NOMO-1 (cell line): ENCODE measurements around the gene GOLGA6C.
A peak's percentile ranks its signal among the peaks of the same experiment; 100 is the strongest.
"Not testable (repeated sequence)": the region's sequence is repeated elsewhere in the genome, so short reads cannot be mapped to it uniquely, and the experiment has no call there.

Experiments
- DNase-seq, 2 experiments: peaks; one replicate each; lab custom pipeline; 2025; ENCODE audit not compliant: unreplicated experiment in 2 of 2; lab: John Stamatoyannopoulos, UW

Gene GOLGA6C

DNA sequence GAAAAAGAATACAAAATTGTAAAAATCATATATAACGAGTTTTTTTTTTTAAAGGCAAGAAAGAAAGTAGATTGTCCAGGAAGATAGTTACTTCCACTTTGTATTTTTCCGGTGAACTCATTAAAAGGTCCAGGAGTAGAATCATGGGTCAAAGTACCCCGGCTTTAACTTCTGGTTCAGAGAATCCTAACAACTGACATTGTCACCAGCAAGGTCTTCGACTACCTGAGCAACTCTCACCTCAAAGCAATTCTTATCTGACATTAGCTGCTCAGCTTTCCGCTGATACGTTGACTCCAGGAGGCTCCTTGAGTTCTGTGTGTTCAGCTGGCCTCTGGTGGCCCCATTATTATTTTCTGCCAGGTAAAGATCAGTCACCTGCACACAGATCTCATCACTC lies 9.1 kb upstream of the GOLGA6C start:
- DNase-seq = not testable (repeated sequence)

DNA sequence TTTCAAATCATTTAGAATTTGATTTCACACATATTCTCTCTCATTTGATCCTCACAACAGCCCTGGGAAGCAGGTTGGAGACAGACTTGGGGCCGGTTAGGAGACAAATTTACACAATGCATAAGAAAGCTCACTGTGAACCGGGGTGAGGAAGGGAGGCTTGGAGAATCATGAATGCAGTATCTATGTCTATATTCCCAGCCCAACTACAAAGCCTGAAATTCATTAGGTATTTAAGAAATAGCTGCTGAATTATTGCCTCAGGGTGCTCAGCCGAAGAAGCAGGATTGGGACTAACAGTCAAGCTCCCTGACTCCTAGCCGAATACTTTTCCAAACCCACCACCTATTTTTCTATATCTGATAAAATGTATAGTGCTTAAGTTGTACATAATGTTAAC lies 8.4 kb upstream of the GOLGA6C start:
- DNase-seq = no peak

DNA sequence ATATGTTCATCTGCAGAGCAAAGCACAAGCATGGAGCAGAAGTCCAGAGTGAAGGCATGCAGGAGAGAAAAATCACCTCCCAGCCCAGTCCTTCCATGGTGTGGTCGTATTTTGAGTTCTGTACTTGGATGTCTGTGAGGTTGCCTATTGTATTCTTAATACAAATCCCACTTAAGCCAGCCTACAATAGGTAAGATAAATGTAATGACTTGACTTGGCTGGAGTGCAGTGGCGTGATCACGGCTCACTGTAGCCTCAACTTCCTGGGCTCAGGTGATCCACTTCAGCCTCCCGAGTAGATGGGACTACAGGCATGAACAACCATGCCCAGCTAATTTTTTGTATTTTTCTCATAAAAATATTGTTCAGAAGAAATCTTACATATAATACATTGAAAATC lies 6.8 kb upstream of the GOLGA6C start:
- not testable (repeated sequence) for DNase-seq

DNA sequence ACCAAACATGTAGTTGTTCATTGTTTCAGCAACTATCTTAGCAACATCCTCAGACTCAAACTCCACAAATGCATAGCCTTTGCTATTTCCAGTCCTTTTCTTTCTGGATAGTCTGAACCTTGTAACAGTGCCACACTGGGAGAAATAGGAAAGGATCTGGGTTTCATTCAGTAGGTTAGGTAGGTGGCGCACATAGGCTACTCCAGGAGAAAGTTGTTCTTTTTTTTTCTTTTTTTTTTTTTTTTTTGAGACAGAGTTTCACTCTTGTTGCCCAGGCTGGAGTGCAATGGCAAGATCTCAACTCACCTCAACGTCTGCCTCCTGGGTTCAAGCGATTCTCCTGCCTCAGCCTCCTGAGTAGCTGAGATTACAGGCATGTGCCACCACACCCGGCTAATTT lies 5.8 kb upstream of the GOLGA6C start:
- DNase-seq = not testable (repeated sequence)

DNA sequence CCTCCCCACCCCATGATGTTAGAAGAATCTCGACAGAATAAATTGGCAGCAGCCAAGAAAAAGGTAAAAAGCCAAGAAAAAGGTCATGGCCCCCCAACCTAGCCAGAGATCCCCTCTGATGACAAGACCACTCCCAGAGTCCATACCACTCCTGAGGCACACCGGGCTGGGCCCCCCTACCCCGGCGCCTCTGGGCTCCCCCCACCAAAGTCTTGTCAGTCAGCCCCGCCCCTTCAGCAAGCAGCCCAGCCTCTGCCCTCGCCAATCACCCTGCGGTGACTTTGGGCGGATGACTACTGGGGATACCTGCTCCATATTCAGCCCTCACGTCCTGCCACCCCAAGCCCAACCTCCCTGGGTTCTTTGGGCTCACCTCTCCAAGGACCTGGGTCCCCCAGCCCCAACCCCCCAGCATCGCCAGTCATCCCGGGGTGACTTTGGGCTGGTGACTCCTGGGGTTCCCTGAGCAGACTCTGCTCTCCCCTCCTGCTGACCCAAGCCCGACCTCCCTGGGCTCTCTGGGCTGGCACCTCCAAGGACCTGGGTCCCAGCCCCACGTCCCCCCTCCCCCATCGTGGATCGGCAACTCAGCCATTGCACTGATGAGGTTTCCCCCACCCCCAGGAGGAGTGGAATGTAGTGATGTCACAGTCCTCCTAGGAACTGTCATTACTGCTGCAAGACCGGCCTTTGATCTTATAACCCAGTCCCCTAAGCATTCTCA lies 648 bp downstream of the GOLGA6C start:
- not testable (repeated sequence) for DNase-seq

DNA sequence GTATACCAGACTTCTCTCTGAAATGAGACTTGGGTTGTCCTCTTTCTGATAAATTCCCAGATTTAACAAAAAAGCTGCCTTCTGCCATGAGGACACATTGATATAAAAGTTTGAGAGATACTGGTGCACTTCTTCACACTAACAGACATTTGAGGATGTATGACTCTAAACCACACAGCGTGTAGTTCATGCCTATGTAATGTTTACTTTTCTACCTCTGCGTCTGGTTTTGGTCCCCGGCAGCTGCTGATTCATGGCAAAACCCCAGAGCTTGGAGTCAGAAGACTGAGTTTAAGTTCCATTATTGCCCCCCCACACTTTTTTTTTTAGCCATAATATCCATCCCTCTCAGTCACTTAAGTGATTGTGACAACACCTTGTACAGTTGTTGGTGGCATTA lies 1.7 kb downstream of the GOLGA6C start:
- not testable (repeated sequence) for DNase-seq

DNA sequence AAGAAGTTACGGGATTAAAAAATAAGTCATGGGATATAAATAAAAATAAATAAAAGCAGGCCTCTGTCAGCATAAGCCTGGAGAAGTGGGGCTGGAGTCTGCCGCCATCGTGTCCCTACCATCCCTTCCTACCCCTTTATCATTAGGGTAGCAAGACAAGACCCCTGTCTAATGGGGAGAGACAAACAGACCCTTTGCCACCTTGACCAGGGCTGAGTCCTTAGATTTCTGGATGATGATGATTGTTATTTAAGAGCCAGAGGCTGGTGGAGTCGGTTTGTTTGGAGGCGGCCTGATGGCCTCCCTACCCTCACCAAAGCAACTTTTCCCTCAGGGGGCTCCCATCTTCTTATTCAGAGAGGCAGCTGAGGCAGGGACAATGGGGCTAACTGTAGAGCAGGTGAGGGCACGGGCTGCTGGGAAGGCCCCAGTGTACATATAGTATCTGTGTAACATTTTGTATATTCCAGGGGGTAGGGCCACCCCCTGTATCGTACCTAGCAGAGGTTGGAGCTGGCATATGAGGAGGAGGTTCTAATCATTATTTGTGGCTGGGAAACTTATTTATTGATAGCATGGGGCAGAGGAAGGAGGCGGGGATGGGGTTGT lies 15.7 kb downstream of the GOLGA6C start:
- DNase-seq = not testable (repeated sequence)

DNA sequence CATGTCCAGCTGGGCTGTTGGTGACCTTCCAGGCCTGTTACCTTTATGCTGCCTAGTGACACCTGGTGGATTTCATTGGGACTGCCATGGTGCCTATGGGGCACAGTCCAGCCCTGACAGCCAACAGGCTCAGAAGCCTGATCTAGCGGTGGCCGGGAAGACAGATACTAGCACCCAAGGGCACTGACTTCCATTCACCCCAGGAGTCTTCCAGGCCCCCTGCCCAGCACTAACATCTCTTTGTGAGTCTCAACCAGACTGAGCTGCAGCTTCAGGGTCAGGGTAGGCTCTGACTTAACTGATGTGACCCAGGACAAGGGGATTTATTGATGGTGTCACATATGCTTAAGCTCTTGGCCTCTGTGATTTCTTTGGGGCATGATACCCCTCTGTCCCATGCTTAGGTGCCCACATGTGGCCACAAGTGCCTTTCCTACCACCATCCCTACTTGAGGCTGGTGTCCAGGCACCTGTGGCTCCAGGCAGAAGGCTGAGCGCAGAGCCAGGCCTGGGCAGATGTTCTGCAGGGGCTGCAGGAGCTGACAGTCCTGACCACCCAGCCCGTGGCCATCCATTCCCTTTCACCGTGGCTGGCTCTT lies 16.5 kb downstream of the GOLGA6C start:
- not testable (repeated sequence) for DNase-seq

DNA sequence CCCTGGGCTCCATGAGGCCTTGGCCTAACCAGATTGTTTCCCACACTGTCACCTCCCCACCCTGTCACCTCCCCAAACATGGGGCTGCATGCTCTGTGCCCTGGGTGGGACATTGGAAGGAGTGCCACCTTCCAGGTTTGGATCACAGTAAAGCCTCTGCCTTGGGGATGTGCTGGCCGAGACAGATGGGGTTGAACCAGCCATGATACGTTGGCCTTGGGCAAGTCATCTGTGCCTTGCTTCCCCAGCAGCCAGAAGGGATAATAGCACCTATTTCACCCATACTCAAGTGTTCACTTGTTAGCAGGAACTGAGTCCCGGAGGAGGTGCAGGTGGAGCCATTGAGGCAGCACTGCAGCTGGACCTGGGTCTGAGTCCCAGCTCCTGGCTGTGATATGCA lies 17.5 kb downstream of the GOLGA6C start:
- not testable (repeated sequence) for DNase-seq

DNA sequence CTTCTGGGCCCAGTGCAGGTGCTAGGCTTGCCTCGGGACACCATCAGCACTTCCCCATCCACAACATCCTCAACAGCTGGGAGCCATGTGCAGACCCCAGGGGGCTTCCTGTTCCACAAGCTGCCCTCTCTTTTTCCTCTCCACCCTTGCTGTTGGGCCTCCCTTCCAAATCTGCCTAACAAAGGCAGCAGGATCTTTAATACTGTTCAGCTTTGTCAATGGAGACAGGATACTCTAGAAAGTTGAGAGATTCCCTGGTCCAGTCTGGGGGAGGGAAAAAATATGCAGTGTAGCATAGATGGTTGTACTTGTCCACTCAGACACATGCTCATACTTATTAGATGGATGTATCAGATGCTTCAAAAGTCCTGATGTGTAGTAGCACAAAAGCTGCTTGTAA lies 20.4 kb downstream of the GOLGA6C start:
- DNase-seq = not testable (repeated sequence)

DNA sequence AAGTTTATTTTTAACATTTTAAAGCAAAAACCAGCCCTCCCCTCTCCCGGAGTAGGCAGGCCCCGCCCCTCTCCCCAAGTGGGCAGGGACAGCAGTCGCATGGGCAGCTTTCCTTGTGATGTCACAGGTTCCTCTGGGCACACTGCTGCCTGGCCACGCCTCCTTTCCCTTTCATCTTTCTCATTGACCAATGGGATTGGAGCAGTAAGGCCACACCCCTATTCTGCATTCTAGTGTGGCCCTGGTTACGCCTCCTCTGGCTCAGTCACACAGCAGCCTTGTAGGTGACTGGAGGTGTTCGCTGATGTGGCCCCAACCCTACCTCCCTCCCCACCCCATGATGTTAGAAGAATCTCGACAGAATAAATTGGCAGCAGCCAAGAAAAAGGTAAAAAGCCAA lies 24.4 kb downstream of the GOLGA6C start, which contains the start of gene GOLGA6D:
Gene GOLGA6D, plus strand, starts transcription at position 264 of the 400 bp plus-strand sequence. Its CDS starts 41 bp downstream, at position 305.
- DNase-seq = not testable (repeated sequence)

DNA sequence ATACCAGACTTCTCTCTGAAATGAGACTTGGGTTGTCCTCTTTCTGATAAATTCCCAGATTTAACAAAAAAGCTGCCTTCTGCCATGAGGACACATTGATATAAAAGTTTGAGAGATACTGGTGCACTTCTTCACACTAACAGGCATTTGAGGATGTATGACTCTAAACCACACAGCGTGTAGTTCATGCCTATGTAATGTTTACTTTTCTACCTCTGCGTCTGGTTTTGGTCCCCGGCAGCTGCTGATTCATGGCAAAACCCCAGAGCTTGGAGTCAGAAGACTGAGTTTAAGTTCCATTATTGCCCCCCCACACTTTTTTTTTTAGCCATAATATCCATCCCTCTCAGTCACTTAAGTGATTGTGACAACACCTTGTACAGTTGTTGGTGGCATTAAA lies 26.0 kb downstream of the GOLGA6C start:
- DNase-seq = not testable (repeated sequence)

DNA sequence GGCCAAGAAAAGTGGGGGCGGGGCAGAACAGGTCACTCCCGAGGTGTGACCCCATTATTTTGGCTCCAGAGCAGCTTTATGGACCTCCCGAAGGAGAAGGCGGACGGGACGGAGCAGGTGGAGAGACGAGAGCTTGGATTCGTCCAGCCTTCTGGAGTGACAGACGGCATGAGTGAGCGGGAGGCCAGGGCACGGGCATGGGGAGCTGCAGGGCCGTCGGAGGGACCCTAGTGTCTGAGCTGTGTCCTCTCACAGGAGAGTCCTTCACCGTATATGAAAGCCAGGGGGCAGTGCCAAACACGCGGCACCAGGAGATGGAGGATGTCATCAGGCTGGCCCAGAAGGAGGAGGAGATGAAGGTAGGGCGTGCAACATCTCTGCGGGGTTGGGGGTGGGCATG lies 35.5 kb downstream of the GOLGA6C start:
- not testable (repeated sequence) for DNase-seq

DNA sequence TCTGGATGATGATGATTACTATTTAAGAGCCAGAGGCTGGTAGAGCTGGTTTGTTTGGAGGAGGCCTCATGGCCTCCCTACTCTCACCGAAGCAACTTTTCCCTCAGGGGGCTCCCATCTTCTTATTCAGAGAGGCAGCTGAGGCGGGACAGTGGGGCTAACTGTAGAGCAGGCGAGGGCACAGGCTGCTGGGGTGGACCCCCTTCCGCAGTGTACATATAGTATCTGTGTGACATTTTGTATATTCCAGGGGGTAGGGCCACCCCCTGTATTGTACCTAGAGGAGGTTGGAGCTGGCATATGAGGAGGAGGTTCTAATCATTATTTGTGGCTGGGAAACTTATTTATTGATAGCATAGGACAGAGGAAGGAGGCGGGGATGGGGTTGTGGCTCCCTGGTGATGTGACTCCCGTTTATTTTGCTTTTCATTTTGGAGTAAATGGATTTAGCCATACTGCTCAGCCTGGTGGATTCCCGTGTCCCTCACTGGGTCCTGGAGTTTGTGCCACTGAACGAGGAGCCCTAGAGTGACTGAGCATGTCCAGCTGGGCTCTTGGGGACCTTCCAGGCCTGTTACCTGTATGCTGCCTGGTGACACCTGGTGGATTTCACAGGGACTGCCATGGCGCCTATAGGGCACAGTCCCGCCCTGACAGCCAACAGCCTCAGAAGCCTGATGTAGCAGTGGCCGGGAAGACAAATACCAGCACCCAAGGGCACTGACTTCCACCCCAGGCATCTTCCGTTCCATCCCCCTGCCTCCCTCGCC lies 40.6 kb downstream of the GOLGA6C start:
- DNase-seq = not testable (repeated sequence)

DNA sequence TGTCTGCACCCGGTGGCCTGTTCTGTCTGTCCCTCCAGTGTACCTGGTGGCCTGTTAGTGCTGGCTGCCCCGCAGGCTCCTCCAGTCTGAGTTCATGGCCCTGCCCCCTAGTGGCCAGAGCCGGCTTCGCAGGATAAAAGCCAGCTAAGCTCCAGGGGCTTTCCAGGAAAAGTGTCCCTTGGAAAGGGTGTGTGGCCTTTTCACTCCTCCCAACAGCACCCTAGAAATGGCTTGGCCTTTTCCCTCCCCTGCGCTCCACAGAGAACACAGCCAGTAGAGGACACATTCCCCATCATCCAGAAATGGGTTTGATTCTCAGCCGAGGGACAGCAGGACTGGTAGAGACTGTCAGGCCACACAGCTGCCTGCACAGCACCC lies 41.2 kb downstream of the GOLGA6C start:
- DNase-seq = not testable (repeated sequence)

DNA sequence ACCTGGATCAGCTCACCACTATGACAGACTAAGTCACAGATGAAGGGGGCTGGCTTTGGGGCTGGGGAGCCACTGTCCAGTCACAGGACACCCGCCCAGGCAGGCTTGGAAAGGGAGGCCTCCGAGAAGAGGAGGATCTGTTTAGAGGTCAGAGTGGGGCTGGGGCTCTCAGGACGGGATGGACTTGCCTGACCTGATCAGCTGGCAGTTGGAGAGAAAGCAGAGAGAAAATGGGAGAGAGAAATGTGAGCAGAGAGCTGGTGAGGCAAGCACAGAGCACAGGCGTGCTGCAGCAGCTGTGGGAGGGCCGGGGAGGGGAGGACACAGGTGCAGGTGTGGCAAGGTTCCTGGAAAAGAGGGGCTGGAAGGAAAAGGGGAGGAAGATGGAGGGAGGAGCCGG lies 41.9 kb downstream of the GOLGA6C start:
- DNase-seq = not testable (repeated sequence)

DNA sequence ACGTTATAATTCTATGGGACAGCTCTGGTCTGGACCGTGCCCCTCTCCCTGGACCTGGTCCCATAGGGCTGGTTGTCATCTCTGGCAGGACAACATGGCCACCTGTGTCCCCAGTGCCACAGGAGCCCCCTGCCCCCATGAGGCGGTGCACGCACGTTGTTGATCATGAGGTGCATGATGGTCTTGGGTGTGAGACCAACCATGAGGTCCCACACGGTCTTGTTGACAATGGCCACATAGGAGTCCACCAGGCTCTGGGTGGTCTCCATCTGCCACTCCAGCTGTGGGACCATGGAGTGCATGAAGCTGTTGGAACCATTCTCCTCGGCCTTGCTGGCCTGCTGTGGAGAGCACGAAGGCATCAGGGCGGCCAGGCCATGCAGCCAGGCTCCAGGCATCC lies 44.2 kb downstream of the GOLGA6C start:
- DNase-seq = no peak

DNA sequence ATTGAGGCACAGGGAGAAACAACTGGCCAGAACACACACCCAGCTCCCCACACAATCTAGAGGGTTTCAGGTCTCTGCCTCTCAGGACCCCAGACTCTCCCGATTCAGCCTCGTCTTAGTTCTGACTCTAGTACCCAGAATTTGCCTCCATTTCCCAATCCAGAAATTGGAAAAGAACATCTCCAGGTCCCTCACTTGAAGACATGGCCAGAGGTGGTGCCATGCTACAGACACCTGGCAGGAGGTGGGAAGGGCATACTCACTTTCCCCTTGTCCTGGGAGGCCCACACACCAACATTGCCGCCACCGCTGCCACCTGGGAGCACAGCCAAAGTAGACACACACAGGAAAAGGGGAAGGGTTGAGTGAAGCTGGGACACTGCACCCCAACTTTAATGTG lies 44.6 kb downstream of the GOLGA6C start:
- DNase-seq = not testable (repeated sequence)

DNA sequence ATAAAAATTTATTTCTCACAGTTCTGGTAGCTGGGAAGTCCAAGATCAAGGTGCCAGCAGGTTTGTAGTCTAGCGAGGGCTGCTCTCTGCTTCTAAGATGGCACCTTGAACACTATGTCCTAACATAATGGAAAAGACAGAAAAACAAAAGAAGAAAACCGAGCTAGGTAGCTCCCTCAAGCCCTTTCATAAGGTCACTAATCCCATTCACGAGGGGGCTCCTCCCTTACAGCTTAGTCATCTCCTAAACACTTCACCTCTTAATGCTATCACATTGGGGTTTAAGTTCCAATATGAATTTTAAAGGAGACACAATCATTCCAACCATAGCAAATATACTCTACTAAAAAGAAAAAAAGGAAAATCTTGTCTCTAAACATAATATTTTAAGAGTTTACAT lies 48.1 kb downstream of the GOLGA6C start:
- DNase-seq = no peak

DNA sequence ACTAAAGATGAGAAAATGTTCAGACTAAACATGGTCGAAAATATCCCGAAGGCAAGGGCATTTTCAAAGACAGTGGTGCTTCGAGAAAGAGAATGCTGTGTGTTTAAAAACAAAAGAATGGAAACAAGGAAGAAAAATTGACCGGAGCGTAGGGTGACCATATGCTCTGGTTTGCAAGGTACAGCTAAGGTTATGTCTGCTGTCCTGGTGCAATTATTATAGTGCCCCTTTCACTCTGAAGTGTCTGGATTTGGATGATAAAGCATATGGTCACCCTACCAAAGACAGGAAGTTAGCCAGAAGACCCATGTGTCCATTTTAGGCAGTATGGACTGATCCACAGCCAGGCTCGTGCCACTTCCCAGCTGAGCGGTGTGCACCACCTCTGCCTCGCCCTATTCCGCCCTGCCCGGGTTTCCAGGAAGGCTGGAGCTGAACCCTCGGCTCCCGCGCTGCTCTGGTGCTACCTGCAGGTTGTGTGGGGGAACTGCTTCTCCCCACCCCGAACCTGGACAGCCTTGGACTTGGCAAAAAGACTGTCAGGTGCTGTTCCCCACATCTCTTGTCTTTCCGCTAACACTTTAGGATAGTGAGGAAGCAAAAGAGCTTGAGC lies 49.8 kb downstream of the GOLGA6C start:
- DNase-seq = peak; percentile 39 to 43

DNA sequence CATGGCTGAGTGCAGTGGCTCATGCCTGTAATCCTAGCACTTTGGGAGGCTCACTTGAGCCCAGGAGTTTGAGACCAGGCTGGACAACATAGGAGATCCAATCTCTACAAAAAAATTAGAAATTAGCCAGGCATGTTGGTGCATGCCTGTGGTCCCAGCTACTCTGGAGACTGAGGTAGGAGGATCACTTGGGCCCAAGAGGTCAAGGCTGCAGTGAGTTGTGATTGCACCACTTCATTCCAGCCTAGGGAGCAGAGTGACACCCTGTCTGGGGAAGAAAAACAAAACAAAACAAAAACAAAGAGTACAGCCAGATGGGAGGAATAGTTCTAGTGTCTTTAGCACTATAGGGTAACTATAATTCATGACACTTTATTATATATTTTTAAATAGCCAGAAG lies 51.6 kb downstream of the GOLGA6C start:
- DNase-seq = no peak
